Measurements from ENCODE around the gene MEF2A.
"Not testable (repeated sequence)": the region's sequence is repeated elsewhere in the genome, so short reads cannot be mapped to it uniquely, and the experiment has no call there.

MEF2A gene

GRCh38 chr15:99565299-99566156, at the start of gene MEF2A:
Gene MEF2A (plus strand): TSS chr15:99565984. CDS start chr15:99633120, 67,136 bp downstream.
- peak; percentile 93 for DNase-seq

- DNase-seq = no peak
These were observed 47.6 kb upstream of the MEF2A start for GRCh38 chr15:99518191-99518590.

GRCh38 chr15:99519366-99519765, 46.4 kb upstream of the MEF2A start:
- DNase-seq = not testable (repeated sequence)

GRCh38 chr15:99522288-99522687, 43.5 kb upstream of the MEF2A start:
- no peak for DNase-seq

- DNase-seq = no peak
These were observed 39.6 kb upstream of the MEF2A start for GRCh38 chr15:99526176-99526575.

GRCh38 chr15:99526671-99527070, 39.1 kb upstream of the MEF2A start:
- DNase-seq = no peak

GRCh38 chr15:99536422-99537040, 29.3 kb upstream of the MEF2A start:
- no peak for DNase-seq

GRCh38 chr15:99537344-99537743, 28.4 kb upstream of the MEF2A start:
- no peak for DNase-seq

GRCh38 chr15:99538261-99538660, 27.5 kb upstream of the MEF2A start:
- DNase-seq = no peak

- no peak for DNase-seq
These were observed 23.0 kb upstream of the MEF2A start for GRCh38 chr15:99542828-99543227.

- no peak for DNase-seq
These were observed 20.2 kb upstream of the MEF2A start for GRCh38 chr15:99545605-99546004.

- no peak for DNase-seq
These were observed 19.2 kb upstream of the MEF2A start for GRCh38 chr15:99546441-99547100.

GRCh38 chr15:99547517-99547916, 18.3 kb upstream of the MEF2A start:
- DNase-seq = no peak

GRCh38 chr15:99550077-99550476, 15.7 kb upstream of the MEF2A start:
- DNase-seq = no peak

GRCh38 chr15:99552111-99552510, 13.7 kb upstream of the MEF2A start:
- no peak for DNase-seq

GRCh38 chr15:99554880-99555488, 10.8 kb upstream of the MEF2A start:
- no peak for DNase-seq

- peak; percentile 17 for DNase-seq
These were observed 9.8 kb upstream of the MEF2A start for GRCh38 chr15:99556011-99556410.

- DNase-seq = no peak
These were observed 9.2 kb upstream of the MEF2A start for GRCh38 chr15:99556578-99556977.

GRCh38 chr15:99558084-99558483, 7.7 kb upstream of the MEF2A start:
- no peak for DNase-seq

GRCh38 chr15:99558571-99558970, 7.2 kb upstream of the MEF2A start:
- no peak for DNase-seq

GRCh38 chr15:99561476-99562230, 4.1 kb upstream of the MEF2A start:
- DNase-seq = no peak

- peak; percentile 51 for DNase-seq
These were observed 3.5 kb upstream of the MEF2A start for GRCh38 chr15:99562238-99562637.
